ENCODE measurements around the gene BMP15. TPM values are rescaled to one million over a fixed set of nuclear protein-coding genes. Genes with fewer than 3 reads are reported as not detected.

Gene BMP15
- polyA plus RNA-seq (ENCODE audit: insufficient read length in 4 of 4), result not detected

- no peak for DNase-seq (ENCODE audit: low read depth in 4 of 4, low spot score in 3 of 4)
These were observed at the start of gene BMP15 for GRCh38 chrX:50910685-50911176. Gene BMP15 (plus strand): TSS chrX:50910735. CDS start chrX:50910784, 49 bp downstream.

- no peak for DNase-seq (ENCODE audit: low read depth in 4 of 4, low spot score in 3 of 4)
These were observed 47.1 kb upstream of the BMP15 start for GRCh38 chrX:50863471-50863870.

GRCh38 chrX:50865311-50865710, 45.2 kb upstream of the BMP15 start:
- peak in 1 of 4 donors; percentile 3 for DNase-seq (ENCODE audit: low read depth in 4 of 4, low spot score in 3 of 4)

GRCh38 chrX:50871922-50872453, 38.5 kb upstream of the BMP15 start:
- no peak for DNase-seq (ENCODE audit: low read depth in 4 of 4, low spot score in 3 of 4)

GRCh38 chrX:50874876-50875275, 35.7 kb upstream of the BMP15 start:
- DNase-seq (ENCODE audit: low read depth in 4 of 4, low spot score in 3 of 4), result no peak

GRCh38 chrX:50876551-50876950, 34.0 kb upstream of the BMP15 start:
- DNase-seq (ENCODE audit: low read depth in 4 of 4, low spot score in 3 of 4), result no peak

- DNase-seq (ENCODE audit: low read depth in 4 of 4, low spot score in 3 of 4), result no peak
These were observed 33.2 kb upstream of the BMP15 start for GRCh38 chrX:50877310-50877709.

GRCh38 chrX:50881028-50881427, 29.5 kb upstream of the BMP15 start:
- no peak for DNase-seq (ENCODE audit: low read depth in 4 of 4, low spot score in 3 of 4)

- DNase-seq (ENCODE audit: low read depth in 4 of 4, low spot score in 3 of 4), result no peak
These were observed 21.7 kb upstream of the BMP15 start for GRCh38 chrX:50888884-50889283.

- DNase-seq (ENCODE audit: low read depth in 4 of 4, low spot score in 3 of 4), result no peak
These were observed 21.0 kb upstream of the BMP15 start for GRCh38 chrX:50889582-50889981.

GRCh38 chrX:50893047-50893446, 17.5 kb upstream of the BMP15 start:
- no peak for DNase-seq (ENCODE audit: low read depth in 4 of 4, low spot score in 3 of 4)

GRCh38 chrX:50893466-50893865, 17.1 kb upstream of the BMP15 start:
- DNase-seq (ENCODE audit: low read depth in 4 of 4, low spot score in 3 of 4), result no peak

- no peak for DNase-seq (ENCODE audit: low read depth in 4 of 4, low spot score in 3 of 4)
These were observed 5.2 kb upstream of the BMP15 start for GRCh38 chrX:50905334-50905733.

GRCh38 chrX:50913520-50913919, 3.0 kb downstream of the BMP15 start:
- no peak for DNase-seq (ENCODE audit: low read depth in 4 of 4, low spot score in 3 of 4)

- no peak for DNase-seq (ENCODE audit: low read depth in 4 of 4, low spot score in 3 of 4)
These were observed 9.6 kb downstream of the BMP15 start for GRCh38 chrX:50920132-50920531.

- no peak for DNase-seq (ENCODE audit: low read depth in 4 of 4, low spot score in 3 of 4)
These were observed 16.6 kb downstream of the BMP15 start for GRCh38 chrX:50927127-50927526.

- DNase-seq (ENCODE audit: low read depth in 4 of 4, low spot score in 3 of 4), result no peak
These were observed 31.1 kb downstream of the BMP15 start for GRCh38 chrX:50941638-50942037.

GRCh38 chrX:50942471-50942870, 31.9 kb downstream of the BMP15 start:
- no peak for DNase-seq (ENCODE audit: low read depth in 4 of 4, low spot score in 3 of 4)

- DNase-seq (ENCODE audit: low read depth in 4 of 4, low spot score in 3 of 4), result no peak
These were observed 41.9 kb downstream of the BMP15 start for GRCh38 chrX:50952406-50952805.

- no peak for DNase-seq (ENCODE audit: low read depth in 4 of 4, low spot score in 3 of 4)
These were observed 43.3 kb downstream of the BMP15 start for GRCh38 chrX:50953832-50954231.

GRCh38 chrX:50962156-50962555, 51.6 kb downstream of the BMP15 start:
- DNase-seq (ENCODE audit: low read depth in 4 of 4, low spot score in 3 of 4), result no peak

GRCh38 chrX:50963842-50964241, 53.3 kb downstream of the BMP15 start:
- DNase-seq (ENCODE audit: low read depth in 4 of 4, low spot score in 3 of 4), result no peak

All from left renal pelvis (tissue), 4 donors.